K562 (cell line): ENCODE data around the gene S100P. TPM values are rescaled to one million over a fixed set of nuclear protein-coding genes. Genes with fewer than 3 reads are reported as not detected.

Source experiments
- ARID2 ChIP-seq: fragments of 450-650 bp; IDR thresholded peaks from 2 replicates; pipeline ENCODE4 v1.6.1; 2017; ENCODE audit warnings: antibody characterized with exemption, mild to moderate bottlenecking
- ARNT ChIP-seq, 2 experiments: fragments of 450-650 bp; IDR thresholded peaks; 2 replicates each; pipeline ENCODE4 v1.6.1; 2016; ENCODE audit warnings: mild to moderate bottlenecking in 1 of 2
- BRD9 ChIP-seq: fragments of 450-650 bp; IDR thresholded peaks from 2 replicates; pipeline ENCODE4 v1.6.1; 2018; ENCODE audit warnings: low read depth; ENCODE audit not compliant: partially characterized antibody
- EGR1 ChIP-seq: fragments of 450-650 bp; conservative IDR thresholded peaks from 2 replicates; pipeline ENCODE4 v1.6.1; 2017; ENCODE audit warnings: mild to moderate bottlenecking
- GATAD2B ChIP-seq: fragments of 450-650 bp; IDR thresholded peaks from 2 replicates; pipeline ENCODE4 v1.6.1; 2017; ENCODE audit warnings: mild to moderate bottlenecking, borderline replicate concordance
- HNRNPUL1 ChIP-seq: fragments of 200-400 bp; formaldehyde crosslinking; IDR thresholded peaks from 2 replicates; pipeline ENCODE4 v1.6.1; 2017; ENCODE audit warnings: low read length
- JUN ChIP-seq, 2 experiments: sonication (generic) in 1 of 2; formaldehyde crosslinking in 1 of 2; IDR thresholded peaks; 2 replicates each; pipeline versions ENCODE4 v1.6.1 to v1.8.0; 2012 to 2022; ENCODE audit warnings: borderline replicate concordance in 2 of 2, mild to moderate bottlenecking in 2 of 2, improper control_type of control experiment in 1 of 2, low read depth in 1 of 2, low read length in 1 of 2, missing genetic modification reagents in 1 of 2
- KDM1A ChIP-seq, 2 experiments: fragments of 450-650 bp; IDR thresholded peaks; 2 replicates each; pipeline ENCODE4 v1.6.1; 2016; ENCODE audit warnings: mild to moderate bottlenecking in 2 of 2
- LEF1 ChIP-seq: fragments of 450-650 bp; IDR thresholded peaks from 2 replicates; pipeline ENCODE4 v1.6.1; 2016; ENCODE audit warnings: mild to moderate bottlenecking
- MCM5 ChIP-seq: fragments of 450-650 bp; IDR thresholded peaks from 2 replicates; pipeline ENCODE4 v1.6.1; 2016; ENCODE audit warnings: low read depth
- NONO ChIP-seq, 2 experiments: fragments of 200-400 bp in 1 of 2; fragments of 450-650 bp in 1 of 2; formaldehyde crosslinking in 1 of 2; IDR thresholded peaks; 2 replicates each; pipeline ENCODE4 v1.6.1; 2017; ENCODE audit warnings: low read depth in 2 of 2, mild to moderate bottlenecking in 2 of 2, moderate library complexity in 2 of 2, low read length in 1 of 2
- NR2F6 ChIP-seq: fragments of 450-650 bp; formaldehyde crosslinking; IDR thresholded peaks from 2 replicates; pipeline ENCODE4 v1.4.0; 2020; ENCODE audit warnings: mild to moderate bottlenecking
- PTBP1 ChIP-seq: fragments of 200-400 bp; formaldehyde crosslinking; IDR thresholded peaks from 2 replicates; pipeline ENCODE4 v1.6.1; 2017; ENCODE audit warnings: low read depth, low read length
- RFX5 ChIP-seq: IDR thresholded peaks from 2 replicates; pipeline ENCODE4 v1.6.1; 2011; ENCODE audit warnings: low read depth, mild to moderate bottlenecking, improper control_type of control experiment, low read length
- TEAD4 ChIP-seq, 2 experiments: sonication (generic) in 1 of 2; formaldehyde crosslinking in 1 of 2; IDR thresholded peaks; 2 replicates each; pipeline versions ENCODE4 v1.6.1 to v1.8.0; 2012 to 2022; ENCODE audit warnings: borderline replicate concordance in 1 of 2, inconsistent platforms in 1 of 2, low read length in 1 of 2, mild to moderate bottlenecking in 1 of 2, missing genetic modification reagents in 1 of 2
- U2AF2 ChIP-seq: fragments of 200-400 bp; formaldehyde crosslinking; optimal IDR thresholded peaks from 2 replicates; pipeline ENCODE3; 2017; ENCODE audit warnings: low read depth, mild to moderate bottlenecking, low read length
- YBX1 ChIP-seq: fragments of 450-650 bp; IDR thresholded peaks from 2 replicates; pipeline ENCODE4 v1.7.1; 2016; ENCODE audit warnings: mild to moderate bottlenecking
- ZC3H11A ChIP-seq: IDR thresholded peaks from 2 replicates; pipeline ENCODE4 v1.6.1; 2012; ENCODE audit warnings: low read depth, low read length, improper control_type of control experiment
- ZEB2 ChIP-seq: fragments of 450-650 bp; IDR thresholded peaks from 2 replicates; pipeline ENCODE4 v1.6.1; 2016
- ZNF175 ChIP-seq: fragments of 200-800 bp; sonication (Bioruptor generic); IDR thresholded peaks from 2 replicates; pipeline ENCODE4 v1.6.1; 2016; ENCODE audit warnings: low read depth, mild to moderate bottlenecking, missing genetic modification characterization, missing compliant biosample characterization
- ZNF23 ChIP-seq: fragments of 250-450 bp; sonication (Bioruptor Pico); IDR thresholded peaks from 2 replicates; pipeline ENCODE4 v1.4.0; 2020; ENCODE audit warnings: mild to moderate bottlenecking
- ZNF384 ChIP-seq: IDR thresholded peaks from 2 replicates; pipeline ENCODE4 v1.6.1; 2012; ENCODE audit warnings: low read depth, low read length, improper control_type of control experiment
- ZNF41 ChIP-seq: fragments of 250-450 bp; sonication (Bioruptor Pico); conservative IDR thresholded peaks from 2 replicates; pipeline ENCODE4 v1.4.0; 2020; ENCODE audit warnings: mild to moderate bottlenecking
- ZNF518B ChIP-seq: fragments of 250-450 bp; sonication (Bioruptor Pico); IDR thresholded peaks from 2 replicates; pipeline ENCODE4 v1.5.0; 2021; ENCODE audit warnings: mild to moderate bottlenecking, moderate library complexity
- ZNF57 ChIP-seq: fragments of 450-650 bp; formaldehyde crosslinking; IDR thresholded peaks from 2 replicates; pipeline ENCODE4 v1.4.0; 2020; ENCODE audit warnings: mild to moderate bottlenecking, moderate library complexity
- ZNF77 ChIP-seq: fragments of 250-450 bp; sonication (Bioruptor Pico); IDR thresholded peaks from 2 replicates; pipeline ENCODE4 v1.5.0; 2020
- ZNF778 ChIP-seq: fragments of 450-650 bp; formaldehyde crosslinking; IDR thresholded peaks from 2 replicates; pipeline ENCODE4 v1.4.0; 2020; ENCODE audit warnings: mild to moderate bottlenecking, moderate library complexity
- polyA plus RNA-seq, 8 experiments: library from polyadenylated mRNA; depleted of rRNA in 4 of 8; stranded (reverse) in 5 of 8; unstranded in 3 of 8; fragments of >200 nt; fragmentation: Nextera tagmentation in 2 of 8; fragmentation: Illumina TruSeq in 1 of 8; extraction: Ambion mirVana in 2 of 8; extraction: Trizol in 1 of 8; gene quantifications; 2 replicates each; pipeline versions ENCODE4 v1.2.1 to v1.2.3, GENCODE V29; 2011 to 2014; ENCODE audit warnings: inconsistent platforms in 1 of 8, missing spikeins in 1 of 8
- total RNA-seq, 7 experiments: library from RNA; depleted of rRNA in 6 of 7; stranded (reverse); fragments of >200 nt in 6 of 7; fragmentation: Illumina TruSeq in 2 of 7; extraction: Trizol in 2 of 7; gene quantifications; 2 replicates each; pipeline versions ENCODE4 v1.2.1 to v1.2.3, GENCODE V29; 2011 to 2021; ENCODE audit warnings: low replicate concordance in 1 of 7
- TF ChIP-seq, protein P1 (sequence below): IDR thresholded peaks from 3 replicates; pipeline ENCODE4 v1.6.1; 2011; ENCODE audit warnings: borderline replicate concordance, mild to moderate bottlenecking; ENCODE audit not compliant: insufficient read length, insufficient read depth

S100P gene
- total and polyA plus RNA-seq, 9 of the 15 experiments (the other 6 are each of a cell fraction or from before 2014, with no cell fraction given) = 4.1 to 23.8 (median 7.5) TPM

GRCh38 chr4:6688879-6689505, 4.7 kb upstream of the S100P start (continued):
- TF ChIP-seq ZNF778 (CRISPR knock-in tag) = no peak
- no peak for TF ChIP-seq ZNF77
- no peak for TF ChIP-seq NR2F6 (CRISPR knock-in tag)
- no peak for TF ChIP-seq MCM5
- no peak for TF ChIP-seq RFX5
- TF ChIP-seq NONO (IDR thresholded peaks at IDR 0.05; ENCODE audit: low read depth in 2 of 2, low read length in 1 of 2) = no peak
- no peak; a peak in 1 of 4 replicates for TF ChIP-seq ARNT (IDR thresholded peaks at IDR 0.05)
- TF ChIP-seq ZNF175 (CRISPR knock-in tag) = no peak
- no peak for TF ChIP-seq ZC3H11A
- no peak for TF ChIP-seq ZNF384
- no peak for TF ChIP-seq ZNF518B (CRISPR knock-in tag)
- peak; percentile 54 for TF ChIP-seq LEF1
- peak; percentile 82; the same call in 1 of the 2 replicates for TF ChIP-seq JUN (IDR thresholded peaks at IDR 0.05; ENCODE audit: borderline replicate concordance, low read depth, low read length)
- TF ChIP-seq JUN (CRISPR knock-in tag; IDR thresholded peaks at IDR 0.05; ENCODE audit: borderline replicate concordance) = peak; percentile 90; the same call in 1 of the 2 replicates
- no peak for TF ChIP-seq TEAD4 (IDR thresholded peaks at IDR 0.05; ENCODE audit: low read length)
- TF ChIP-seq TEAD4 (CRISPR knock-in tag; IDR thresholded peaks at IDR 0.05; ENCODE audit: borderline replicate concordance) = peak; percentile 89; the same call in 1 of the 2 replicates
- TF ChIP-seq PTBP1 = no peak
- TF ChIP-seq KDM1A (IDR thresholded peaks at IDR 0.05) = no peak; a peak in 1 of 4 replicates
- no peak for TF ChIP-seq U2AF2
- no peak for TF ChIP-seq EGR1
- no peak for TF ChIP-seq ZEB2
- TF ChIP-seq ZNF23 (CRISPR knock-in tag) = no peak
- no peak; the same call in 1 of the 2 replicates for TF ChIP-seq GATAD2B
- TF ChIP-seq YBX1 = no peak
- TF ChIP-seq, protein P1, sequence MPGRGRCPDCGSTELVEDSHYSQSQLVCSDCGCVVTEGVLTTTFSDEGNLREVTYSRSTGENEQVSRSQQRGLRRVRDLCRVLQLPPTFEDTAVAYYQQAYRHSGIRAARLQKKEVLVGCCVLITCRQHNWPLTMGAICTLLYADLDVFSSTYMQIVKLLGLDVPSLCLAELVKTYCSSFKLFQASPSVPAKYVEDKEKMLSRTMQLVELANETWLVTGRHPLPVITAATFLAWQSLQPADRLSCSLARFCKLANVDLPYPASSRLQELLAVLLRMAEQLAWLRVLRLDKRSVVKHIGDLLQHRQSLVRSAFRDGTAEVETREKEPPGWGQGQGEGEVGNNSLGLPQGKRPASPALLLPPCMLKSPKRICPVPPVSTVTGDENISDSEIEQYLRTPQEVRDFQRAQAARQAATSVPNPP = no peak
- no peak for TF ChIP-seq ZNF57 (CRISPR knock-in tag)
- TF ChIP-seq ZNF41 (CRISPR knock-in tag) = no peak
- TF ChIP-seq ARID2 = no peak
- no peak for TF ChIP-seq BRD9
- TF ChIP-seq HNRNPUL1 = no peak
